Inflammatory macrophage treated with lipopolysaccharide for 4 hours (primary cell): ENCODE measurements around the gene OR51B6.
"Not testable (repeated sequence)": the region's sequence is repeated elsewhere in the genome, so short reads cannot be mapped to it uniquely, and the experiment has no call there.

Experiments used
- DNase-seq: peaks from one replicate; pipeline ENCODE4 v3.0.0-alpha.2; 2020

The OR51B6 gene

GRCh38 chr11:5366365-5366764 lies 15.1 kb downstream of the OR51B6 start:
- DNase-seq: not testable (repeated sequence)

GRCh38 chr11:5366856-5367255 lies 15.5 kb downstream of the OR51B6 start:
- DNase-seq: no peak

- no peak for DNase-seq
These were observed 16.3 kb downstream of the OR51B6 start for GRCh38 chr11:5367448-5368074.

- no peak for DNase-seq
These were observed 17.3 kb downstream of the OR51B6 start for GRCh38 chr11:5368502-5369043.

- no peak for DNase-seq
These were observed 18.5 kb downstream of the OR51B6 start for GRCh38 chr11:5369789-5370188.

GRCh38 chr11:5380740-5381342 lies 29.5 kb downstream of the OR51B6 start:
- DNase-seq: peak; percentile 51

- DNase-seq: no peak
These were observed 32.3 kb downstream of the OR51B6 start, which contains the start of gene OR51M1 for GRCh38 chr11:5383576-5383975. Gene OR51M1 (plus strand): TSS chr11:5383812. CDS start chr11:5389399, 5,587 bp downstream.

GRCh38 chr11:5384335-5384734 lies 33.0 kb downstream of the OR51B6 start:
- DNase-seq: no peak

GRCh38 chr11:5390210-5390609 lies 38.9 kb downstream of the OR51B6 start:
- DNase-seq: no peak

GRCh38 chr11:5394091-5394490 lies 42.8 kb downstream of the OR51B6 start:
- no peak for DNase-seq

- no peak for DNase-seq
These were observed 47.6 kb downstream of the OR51B6 start for GRCh38 chr11:5398936-5399335.
